Measurements from ENCODE around the gene ELAPOR1. TPM values are rescaled to one million over a fixed set of nuclear protein-coding genes. Genes with fewer than 3 reads are reported as not detected.

Gene ELAPOR1
- total and polyA plus RNA-seq, 2 experiments from 2014 or later = 0.54 to 1.2 TPM

DNA sequence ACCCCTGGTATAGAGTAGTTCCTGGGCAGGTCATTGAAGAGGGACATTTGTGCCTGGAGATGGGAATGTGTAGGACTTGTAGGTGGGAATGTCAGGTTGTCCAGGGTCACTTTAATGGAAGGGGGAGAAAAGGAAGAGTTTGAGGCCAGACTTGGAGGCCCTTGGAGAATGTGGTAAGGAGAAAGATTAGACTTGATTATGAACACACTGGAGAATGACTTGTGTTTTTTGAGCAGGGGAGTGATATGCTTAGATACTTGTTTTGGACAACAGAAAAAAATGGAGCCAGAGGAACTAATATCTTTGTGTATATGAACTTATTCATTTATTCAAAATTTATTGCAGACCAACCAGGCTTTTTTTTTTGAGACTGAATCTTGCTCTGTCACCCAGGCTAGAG, 17.9 kb downstream of the ELAPOR1 start:
- Histone ChIP-seq H3K9ac (no peak overlapping the region), H3K79me2 (ENCODE audit: insufficient read depth) (no peaks in the 10 kb centered on the region), H4K20me1 (ENCODE audit: insufficient read depth) (no peaks in the 10 kb centered on the region), H3K4me3 (no peak overlapping the region), H3F3A (ENCODE audit: insufficient read depth) (no peaks in the 10 kb centered on the region), H3K4me1 (ENCODE audit: insufficient read depth) (0 out of 2 replicates have a peak, but pooled peaks cover 4% of the 10 kb centered on the region), H3K36me3 (ENCODE audit: low read depth) (no peaks in the 10 kb centered on the region), H3K9me2 (ENCODE audit: insufficient read depth) (no peaks in the 10 kb centered on the region), H2AFZ (no peak overlapping the region), H3K27ac (no peak overlapping the region), H3K9me3 (ENCODE audit: low read depth) (no peaks in the 10 kb centered on the region), H3K4me2 (ENCODE audit: unreplicated experiment) (no peak overlapping the region), H3K27me3 (replicated peaks; ENCODE audit: insufficient read depth) (no peaks in the 10 kb centered on the region)
- in situ Hi-C loops (cut with MboI) = no loop called here
- TF ChIP-seq EZH2phosphoT487 (IDR thresholded peaks at IDR 0.05; ENCODE audit: insufficient read depth, low read depth) = no peak
- no peak for TF ChIP-seq EZH2 (IDR thresholded peaks at IDR 0.05; ENCODE audit: insufficient read depth, poor library complexity, severe bottlenecking)
- no peak for DNase-seq

GRCh38 chr1:109133002-109133706, 19.2 kb downstream of the ELAPOR1 start:
- Histone ChIP-seq H3K9ac (no peak overlapping the region), H3K4me2 (ENCODE audit: unreplicated experiment) (no peak overlapping the region), H4K20me1 (ENCODE audit: insufficient read depth) (no peaks in the 10 kb centered on the region), H3K27me3 (replicated peaks; ENCODE audit: insufficient read depth) (no peaks in the 10 kb centered on the region), H3K79me2 (ENCODE audit: insufficient read depth) (no peaks in the 10 kb centered on the region), H3K9me3 (ENCODE audit: low read depth) (no peaks in the 10 kb centered on the region), H3K27ac (no peak overlapping the region), H3K36me3 (ENCODE audit: low read depth) (no peaks in the 10 kb centered on the region), H3F3A (ENCODE audit: insufficient read depth) (no peaks in the 10 kb centered on the region), H3K4me1 (ENCODE audit: insufficient read depth) (0 out of 2 replicates have a peak, but pooled peaks cover 4% of the 10 kb centered on the region), H3K9me2 (ENCODE audit: insufficient read depth) (no peaks in the 10 kb centered on the region), H2AFZ (no peak overlapping the region), H3K4me3 (no peak overlapping the region)
- WGBS, 2 experiments (ENCODE audit: low coverage in 1 of 2, low lambda C conversion rate in 2 of 2, missing lambda C conversion rate in 2 of 2) = 89 to 90% methylated on average over 4 of the region's 4 CpGs
- DNase-seq = no peak
- in situ Hi-C loops (cut with MboI) = no loop called here
- TF ChIP-seq EZH2 (IDR thresholded peaks at IDR 0.05; ENCODE audit: insufficient read depth, poor library complexity, severe bottlenecking) = no peak

- Histone ChIP-seq H3K9ac (no peak overlapping the region), H4K20me1 (ENCODE audit: insufficient read depth) (no peaks in the 10 kb centered on the region), H3K36me3 (ENCODE audit: low read depth) (no peaks in the 10 kb centered on the region), H3F3A (ENCODE audit: insufficient read depth) (no peaks in the 10 kb centered on the region), H3K9me3 (ENCODE audit: low read depth) (no peaks in the 10 kb centered on the region), H2AFZ (no peak overlapping the region), H3K4me3 (no peak overlapping the region), H3K4me1 (ENCODE audit: insufficient read depth) (0 out of 2 replicates have a peak, but pooled peaks cover 4% of the 10 kb centered on the region), H3K27me3 (replicated peaks; ENCODE audit: insufficient read depth) (no peaks in the 10 kb centered on the region), H3K79me2 (ENCODE audit: insufficient read depth) (no peaks in the 10 kb centered on the region), H3K27ac (no peak overlapping the region), H3K4me2 (ENCODE audit: unreplicated experiment) (no peak overlapping the region), H3K9me2 (ENCODE audit: insufficient read depth) (no peaks in the 10 kb centered on the region)
- in situ Hi-C loops (cut with MboI) = no loop called here
- 51 to 59% methylated on average over 2 of the region's 2 CpGs for WGBS, 2 experiments (ENCODE audit: low coverage in 1 of 2, low lambda C conversion rate in 2 of 2, missing lambda C conversion rate in 2 of 2)
- DNase-seq = peak; percentile 11
- TF ChIP-seq EZH2 (IDR thresholded peaks at IDR 0.05; ENCODE audit: insufficient read depth, poor library complexity, severe bottlenecking) (no peak), EZH2phosphoT487 (IDR thresholded peaks at IDR 0.05; ENCODE audit: insufficient read depth, low read depth) (no peak)
These were observed 19.9 kb downstream of the ELAPOR1 start for GRCh38 chr1:109133815-109134214.

DNA sequence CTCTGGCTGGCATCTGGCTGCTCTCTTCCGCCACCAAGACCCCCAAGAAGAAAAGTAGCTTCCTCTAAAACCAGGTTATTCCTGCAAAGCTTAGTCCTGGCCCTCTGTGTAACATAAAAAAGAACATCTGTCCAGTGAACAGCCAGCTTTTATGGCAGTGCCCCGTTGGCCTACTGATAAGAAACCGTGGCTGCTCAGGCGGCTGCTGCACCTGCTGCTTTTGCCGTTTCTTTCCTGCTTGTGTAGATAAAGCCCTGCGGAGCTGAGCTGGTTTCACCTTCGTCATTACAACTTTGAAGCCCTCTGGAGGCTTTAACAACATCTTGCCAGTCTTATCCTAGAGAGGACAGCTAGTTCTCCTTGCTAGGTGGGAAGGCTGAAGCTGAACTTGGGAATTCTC, 20.5 kb downstream of the ELAPOR1 start:
- Histone ChIP-seq H3K36me3 (ENCODE audit: low read depth) (no peaks in the 10 kb centered on the region), H3F3A (ENCODE audit: insufficient read depth) (no peaks in the 10 kb centered on the region), H3K27ac (no peak overlapping the region), H3K9me3 (ENCODE audit: low read depth) (no peaks in the 10 kb centered on the region), H3K9ac (no peak overlapping the region), H2AFZ (no peak overlapping the region), H3K27me3 (replicated peaks; ENCODE audit: insufficient read depth) (no peaks in the 10 kb centered on the region), H3K4me2 (ENCODE audit: unreplicated experiment) (no peak overlapping the region), H4K20me1 (ENCODE audit: insufficient read depth) (no peaks in the 10 kb centered on the region), H3K9me2 (ENCODE audit: insufficient read depth) (no peaks in the 10 kb centered on the region), H3K4me3 (no peak overlapping the region), H3K79me2 (ENCODE audit: insufficient read depth) (no peaks in the 10 kb centered on the region), H3K4me1 (ENCODE audit: insufficient read depth) (0 out of 2 replicates have a peak, but pooled peaks cover 4% of the 10 kb centered on the region)
- 54 to 57% methylated on average over 7 of the region's 7 CpGs for WGBS, 2 experiments (ENCODE audit: low coverage in 1 of 2, low lambda C conversion rate in 2 of 2, missing lambda C conversion rate in 2 of 2)
- in situ Hi-C loops (cut with MboI) = no loop called here
- DNase-seq = no peak
- TF ChIP-seq EZH2phosphoT487 (IDR thresholded peaks at IDR 0.05; ENCODE audit: insufficient read depth, low read depth) (no peak), EZH2 (IDR thresholded peaks at IDR 0.05; ENCODE audit: insufficient read depth, poor library complexity, severe bottlenecking) (no peak)
